GM19043 (cell line): Measurements from ENCODE around the gene TOLLIP.

Experiments
- ATAC-seq: cut with Tn5 transposase; IDR thresholded peaks from one replicate; pipeline ENCODE4 v1.9.1; 2021; ENCODE audit warnings: low read depth; ENCODE audit not compliant: unreplicated experiment

Gene TOLLIP

GRCh38 chr11:1285316-1285744, 24.1 kb downstream of the TOLLIP start:
- no peak for ATAC-seq

- no peak for ATAC-seq
Observed at GRCh38 chr11:1283906-1284305, 25.5 kb downstream of the TOLLIP start.

- ATAC-seq, result no peak
Observed at GRCh38 chr11:1283091-1283511, 26.3 kb downstream of the TOLLIP start.

- ATAC-seq, result no peak
Observed at GRCh38 chr11:1281974-1282365, 27.5 kb downstream of the TOLLIP start.

DNA sequence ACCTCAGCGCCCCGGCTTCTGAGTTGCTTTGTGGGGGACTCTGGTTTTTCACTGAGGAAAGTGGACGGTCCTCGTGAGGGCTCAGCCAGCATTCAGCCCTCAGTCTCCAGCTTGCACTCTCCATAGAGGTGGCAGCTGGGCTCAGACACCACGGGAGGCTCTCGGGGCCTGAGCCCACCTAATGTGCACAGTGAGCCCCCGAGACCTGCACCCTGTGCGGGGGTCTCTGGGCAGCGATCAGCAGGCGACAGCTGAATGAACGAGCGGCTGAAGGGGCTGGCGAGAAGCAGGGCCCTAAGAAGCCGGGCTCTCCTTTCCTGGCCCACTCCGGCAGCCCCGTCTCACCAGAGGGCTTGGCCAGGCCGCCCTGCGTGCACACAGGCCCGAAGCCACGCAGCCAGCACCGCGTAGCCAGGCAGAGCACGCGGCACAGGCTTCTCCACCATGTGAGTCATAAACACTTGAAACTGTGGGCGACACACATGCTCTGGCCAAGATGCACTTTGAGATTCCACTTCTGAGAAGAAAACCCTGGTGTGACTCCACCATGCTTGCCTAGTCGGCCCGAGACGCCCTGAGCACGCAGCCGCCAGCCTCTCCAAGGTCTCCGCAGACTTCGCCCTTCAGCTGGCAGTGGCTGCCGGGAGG, 28.0 kb downstream of the TOLLIP start:
- ATAC-seq, result no peak

- ATAC-seq, result no peak
Observed at GRCh38 chr11:1280116-1281035, 29.1 kb downstream of the TOLLIP start.

- ATAC-seq, result no peak
Observed at GRCh38 chr11:1279674-1280055, 29.8 kb downstream of the TOLLIP start.

GRCh38 chr11:1278766-1279673, 30.4 kb downstream of the TOLLIP start:
- ATAC-seq, result no peak

DNA sequence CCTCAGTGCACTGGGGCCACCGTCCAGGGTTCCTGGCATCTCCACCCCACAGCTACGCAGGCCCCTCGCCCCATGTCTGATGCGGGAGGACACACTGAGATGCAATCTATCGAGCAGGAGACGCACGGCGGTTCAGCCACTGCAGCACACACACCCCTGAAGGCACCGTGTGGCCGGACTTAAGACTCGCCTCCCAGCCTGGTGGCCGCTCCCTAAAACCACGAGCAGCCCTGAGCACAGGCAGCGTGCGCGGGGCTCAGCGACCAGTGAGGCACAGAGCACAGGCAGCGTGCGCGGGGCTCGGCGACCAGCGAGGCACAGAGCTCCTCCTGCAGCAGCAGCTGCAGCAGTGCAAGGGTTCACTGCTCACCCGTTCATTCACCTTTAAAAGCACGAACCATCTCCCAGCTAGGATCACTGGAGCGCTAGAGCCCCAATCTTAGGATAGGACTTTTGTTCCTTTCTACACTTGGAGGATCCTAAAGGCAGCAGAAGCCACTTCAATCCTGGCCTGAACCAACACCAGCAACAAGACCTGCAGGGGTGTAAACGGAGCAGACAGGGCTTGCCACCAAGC, 31.4 kb downstream of the TOLLIP start:
- ATAC-seq, result no peak

DNA sequence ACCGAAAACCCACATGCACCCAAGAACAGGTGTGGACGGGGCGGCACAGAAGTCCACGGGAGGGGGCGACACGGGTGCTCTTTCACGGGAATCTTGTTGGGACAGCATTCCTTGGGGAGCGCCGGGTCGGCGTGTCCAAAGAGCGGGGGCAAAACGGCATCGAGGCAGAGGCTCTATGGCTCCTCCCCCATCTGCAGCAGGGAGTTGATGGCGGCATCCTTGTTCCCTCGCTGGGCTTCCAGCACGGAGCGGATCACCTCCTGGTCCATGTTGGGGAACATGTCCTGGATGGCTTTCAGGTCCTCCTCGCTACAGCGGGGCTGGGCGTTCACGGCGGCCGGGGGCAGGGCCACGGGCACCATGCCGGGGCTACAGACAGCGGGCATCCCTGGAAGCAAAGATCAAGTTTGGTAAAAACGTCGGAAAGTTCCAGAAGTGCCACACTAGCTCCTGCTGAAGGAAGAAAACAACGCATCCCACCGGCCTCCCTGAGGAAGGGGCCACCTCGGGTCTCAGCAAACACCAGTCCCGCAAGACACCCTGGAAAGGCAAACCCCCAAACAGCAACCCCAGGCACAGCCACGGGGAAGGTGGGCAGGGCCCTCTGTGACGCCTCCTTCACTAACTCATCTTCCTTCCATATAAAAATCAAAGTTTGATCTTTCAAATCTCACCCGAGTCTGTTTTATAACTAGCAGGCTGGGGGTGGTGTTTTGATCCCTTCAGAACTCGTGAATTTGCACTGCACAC, 32.4 kb downstream of the TOLLIP start:
- no peak for ATAC-seq

DNA sequence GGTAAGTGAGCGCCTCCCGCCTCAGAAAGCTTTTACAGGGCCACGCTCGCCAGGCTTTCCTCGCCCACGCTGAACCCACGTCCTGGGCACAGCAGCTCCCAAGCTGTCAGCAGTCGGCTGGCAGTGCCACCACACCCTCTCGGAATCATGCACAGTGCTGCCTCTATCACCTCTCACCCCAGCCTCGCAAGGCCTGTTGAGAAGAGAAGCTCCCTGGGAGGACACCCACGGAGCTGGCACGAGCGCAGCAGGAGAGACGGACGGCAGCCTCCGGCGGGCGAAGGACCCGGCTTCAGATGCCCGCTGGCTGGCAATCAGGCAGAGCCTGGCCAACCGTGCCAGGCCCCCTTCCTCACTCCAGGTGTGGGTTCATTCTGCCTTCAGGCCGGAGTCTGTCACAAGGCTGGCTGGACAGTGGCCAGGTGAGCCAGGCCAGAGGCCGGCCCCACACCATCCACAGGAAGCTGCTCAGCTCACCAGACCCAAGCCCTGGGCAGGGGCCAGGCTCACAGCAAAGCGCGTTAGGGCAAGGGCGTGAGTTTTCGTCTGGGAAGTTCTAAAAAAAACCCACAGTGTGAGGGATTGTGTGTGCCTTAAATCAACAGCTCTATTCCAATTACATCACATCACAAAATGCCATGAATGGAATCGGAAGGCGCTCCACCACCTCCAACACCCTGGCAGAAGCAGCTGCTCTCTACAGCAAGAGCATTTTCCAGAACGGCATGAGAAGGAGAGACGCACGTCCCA, 33.2 kb downstream of the TOLLIP start:
- ATAC-seq, result no peak

- no peak for ATAC-seq
Observed at GRCh38 chr11:1275021-1275420, 34.4 kb downstream of the TOLLIP start.

- no peak for ATAC-seq
Observed at GRCh38 chr11:1274501-1274900, 34.9 kb downstream of the TOLLIP start.

GRCh38 chr11:1272531-1272930, 36.9 kb downstream of the TOLLIP start:
- ATAC-seq, result no peak

- ATAC-seq, result no peak
Observed at GRCh38 chr11:1271927-1272326, 37.5 kb downstream of the TOLLIP start.

GRCh38 chr11:1271406-1271805, 38.0 kb downstream of the TOLLIP start:
- ATAC-seq, result no peak

DNA sequence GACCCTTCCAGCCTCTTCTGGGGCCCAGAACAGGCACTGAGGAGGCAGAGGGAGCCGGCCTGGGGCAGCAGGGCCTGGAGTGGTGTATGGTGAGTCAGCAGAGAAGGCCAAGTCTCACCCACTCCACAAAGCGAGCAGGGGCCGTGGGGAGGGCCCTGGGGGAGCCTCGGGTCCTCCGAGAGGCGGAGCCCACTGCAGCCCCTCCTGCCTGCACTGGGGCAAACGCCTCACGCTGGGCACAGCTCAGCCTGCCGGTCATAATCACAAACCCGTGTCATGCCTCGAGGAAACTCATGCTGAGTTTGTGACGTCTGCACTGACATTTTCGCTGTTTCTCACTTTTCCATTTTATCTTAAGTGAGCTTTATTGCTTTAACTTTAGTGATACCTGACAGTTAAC, 38.4 kb downstream of the TOLLIP start:
- no peak for ATAC-seq

DNA sequence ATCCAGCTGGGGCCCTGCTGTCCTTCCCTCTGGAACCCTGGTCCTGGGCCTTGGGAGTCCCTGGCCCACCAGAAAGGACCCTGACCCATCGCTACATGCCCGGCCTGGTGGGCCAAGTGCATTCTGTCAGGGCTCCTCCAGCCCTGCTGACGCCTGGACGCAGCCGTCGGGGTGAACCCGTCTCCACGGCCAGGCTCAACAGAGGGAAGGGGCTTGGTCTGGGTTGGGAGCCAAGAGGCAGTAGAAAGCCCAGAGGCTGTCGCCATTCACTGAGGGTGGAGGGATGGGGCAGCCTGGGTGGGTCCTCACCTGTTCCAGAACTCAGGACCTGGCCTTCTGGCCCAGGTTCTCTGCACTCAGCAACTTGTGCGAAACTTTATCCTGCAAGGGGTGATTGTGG, 39.0 kb downstream of the TOLLIP start:
- no peak for ATAC-seq

DNA sequence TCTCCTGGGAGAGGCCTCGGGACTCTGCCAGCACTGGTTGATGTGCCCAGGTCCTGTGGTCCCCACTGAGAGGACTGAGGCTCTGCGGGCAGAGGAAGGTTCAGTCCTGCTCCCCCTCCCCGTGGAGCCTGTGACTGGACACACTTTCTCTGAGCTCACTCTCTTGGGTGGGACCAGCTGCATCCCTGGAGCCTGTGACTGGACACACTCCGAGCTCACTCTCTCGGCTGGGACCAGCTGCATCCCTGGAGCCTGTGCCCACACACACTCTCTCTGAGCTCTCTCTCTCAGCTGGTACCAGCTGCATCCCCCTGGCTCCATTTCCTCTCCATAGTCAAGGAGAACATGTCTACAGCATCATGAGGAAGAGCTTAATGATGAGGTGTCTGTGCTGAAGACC, 39.5 kb downstream of the TOLLIP start:
- ATAC-seq, result no peak
